GM23338 (cell line): ENCODE measurements around the gene FHAD1. TPM values are rescaled to one million over a fixed set of nuclear protein-coding genes. Genes with fewer than 3 reads are reported as not detected.
"Not testable (repeated sequence)": the region's sequence is repeated elsewhere in the genome, so short reads cannot be mapped to it uniquely, and the experiment has no call there.

Experiments used
- ATAC-seq: fragments of 200-7000 bp; cut with Tn5 transposase; 3 replicates; pipeline ENCODE4 v1.9.1; 2020
- DNase-seq: peaks from one replicate; pipeline ENCODE4 v3.0.0-alpha.2; 2015; ENCODE audit warnings: low spot score
- H2AFZ ChIP-seq: fragments of 200-600 bp; sonication (generic); 2 replicates; pipeline ENCODE4 v1.8.0; 2016; ENCODE audit warnings: antibody characterized with exemption, mild to moderate bottlenecking, moderate library complexity
- H3F3A ChIP-seq: fragments of 200-600 bp; sonication (generic); replicated peaks from 2 replicates; pipeline ENCODE4 v1.8.0; 2017; ENCODE audit warnings: antibody characterized with exemption, mixed run types, low read depth
- H3K27ac ChIP-seq: fragments of 200-600 bp; sonication (generic); 2 replicates; pipeline ENCODE4 v1.6.1; 2016; ENCODE audit warnings: low read depth
- H3K27me3 ChIP-seq: fragments of 200-600 bp; sonication (generic); 2 replicates; pipeline ENCODE4 v1.8.0; 2016; ENCODE audit warnings: mild to moderate bottlenecking, mixed run types, moderate library complexity; ENCODE audit not compliant: insufficient read depth
- H3K36me3 ChIP-seq: fragments of 200-600 bp; sonication (generic); 2 replicates; pipeline ENCODE4 v1.8.0; 2016; ENCODE audit warnings: mild to moderate bottlenecking; ENCODE audit not compliant: insufficient read depth
- H3K4me1 ChIP-seq: fragments of 200-600 bp; sonication (generic); 2 replicates; pipeline ENCODE4 v1.8.0; 2016; ENCODE audit warnings: mild to moderate bottlenecking, moderate library complexity; ENCODE audit not compliant: insufficient read depth
- H3K4me2 ChIP-seq: fragments of 200-600 bp; sonication (generic); 2 replicates; pipeline ENCODE4 v1.7.1; 2017; ENCODE audit warnings: mixed run types
- H3K4me3 ChIP-seq: fragments of 200-600 bp; sonication (generic); 2 replicates; pipeline ENCODE4 v1.6.1; 2016; ENCODE audit warnings: mixed run types
- H3K79me2 ChIP-seq: fragments of 200-600 bp; sonication (generic); replicated peaks from 2 replicates; pipeline ENCODE4 v1.8.0; 2017; ENCODE audit warnings: mild to moderate bottlenecking; ENCODE audit not compliant: insufficient read depth
- H3K9me2 ChIP-seq: fragments of 200-600 bp; sonication (generic); 2 replicates; pipeline ENCODE4 v1.8.0; 2017; ENCODE audit not compliant: insufficient read depth
- H4K20me1 ChIP-seq: fragments of 200-600 bp; sonication (generic); replicated peaks from 2 replicates; pipeline ENCODE4 v1.8.0; 2017; ENCODE audit warnings: mild to moderate bottlenecking; ENCODE audit not compliant: insufficient read depth
- H3K27ac Mint-ChIP-seq: 2 replicates; pipeline ENCODE4 v1.8.0; 2020; ENCODE audit warnings: inconsistent platforms, mild to moderate bottlenecking, moderate library complexity, mixed read lengths
- H3K27me3 Mint-ChIP-seq: 3 replicates; pipeline ENCODE4 v1.8.0; 2022; ENCODE audit warnings: low read depth, mild to moderate bottlenecking, moderate library complexity, mixed read lengths, inconsistent platforms; ENCODE audit not compliant: insufficient read depth, poor library complexity
- H3K36me3 Mint-ChIP-seq: 3 replicates; pipeline ENCODE4 v1.8.0; 2021; ENCODE audit warnings: low read depth, mild to moderate bottlenecking, inconsistent platforms, moderate library complexity, mixed read lengths
- H3K4me1 Mint-ChIP-seq: 3 replicates; pipeline ENCODE4 v1.8.0; 2020; ENCODE audit warnings: mild to moderate bottlenecking, inconsistent platforms, mixed read lengths
- H3K4me3 Mint-ChIP-seq: 3 replicates; pipeline ENCODE4 v1.8.0; 2021; ENCODE audit warnings: moderate library complexity, mild to moderate bottlenecking, inconsistent platforms, mixed read lengths
- H3K9me3 Mint-ChIP-seq: 3 replicates; pipeline ENCODE4 v1.8.0; 2020; ENCODE audit warnings: moderate library complexity, mild to moderate bottlenecking, inconsistent platforms, mixed read lengths
- CTCF ChIP-seq, 2 experiments: fragments of 200-600 bp in 1 of 2; sonication (generic) in 1 of 2; conservative IDR thresholded peaks; 2 replicates each; pipeline versions ENCODE4 v1.5.1 to v1.6.1; 2016 to 2017; ENCODE audit warnings: antibody characterized with exemption in 2 of 2, low read depth in 2 of 2, mild to moderate bottlenecking in 2 of 2, moderate library complexity in 1 of 2
- EZH2phosphoT487 ChIP-seq: fragments of 200-600 bp; sonication (generic); IDR thresholded peaks from one replicate; pipeline ENCODE4 v1.8.1; 2018; ENCODE audit warnings: antibody characterized with exemption; ENCODE audit not compliant: unreplicated experiment
- JUNB ChIP-seq: IDR thresholded peaks from one replicate; pipeline ENCODE4 v1.6.1; 2016; ENCODE audit warnings: antibody characterized with exemption; ENCODE audit not compliant: unreplicated experiment
- NANOG ChIP-seq: IDR thresholded peaks from 2 replicates; pipeline ENCODE4 v1.6.1; 2016; ENCODE audit warnings: antibody characterized with exemption, borderline replicate concordance
- REST ChIP-seq: IDR thresholded peaks from one replicate; pipeline ENCODE4 v1.6.1; 2018; ENCODE audit warnings: antibody characterized with exemption; ENCODE audit not compliant: unreplicated experiment
- STAT1 ChIP-seq: IDR thresholded peaks from one replicate; pipeline ENCODE4 v1.6.1; 2016; ENCODE audit warnings: antibody characterized with exemption; ENCODE audit not compliant: unreplicated experiment
- polyA plus RNA-seq: library from polyadenylated mRNA; unstranded; fragments of >200 nt; fragmentation: Nextera tagmentation; extraction: Ambion mirVana; gene quantifications from 2 replicates; pipeline ENCODE4 v1.2.1, GENCODE V29; 2016
- total RNA-seq: library from RNA; depleted of rRNA; stranded (reverse); fragments of >200 nt; shearing (Covaris generic); gene quantifications from 2 replicates; pipeline ENCODE4 v1.2.3, GENCODE V29; 2014
- TF ChIP-seq, protein P1 (sequence below): IDR thresholded peaks from 2 replicates; pipeline ENCODE4 v1.6.1; 2016; ENCODE audit warnings: antibody characterized with exemption

FHAD1 gene
- total and polyA plus RNA-seq, 2 experiments from 2014 or later: 1.8 to 3.3 TPM

- TF ChIP-seq REST: no peak
These were observed 131.7 kb downstream of the FHAD1 start (continued) for GRCh38 chr1:15378729-15379128.

GRCh38 chr1:15379151-15379550 lies 132.1 kb downstream of the FHAD1 start:
- Mint-ChIP-seq H3K27me3 (peaks cover 39% of the 10 kb centered on the region), H3K4me1 (peaks cover 35% of the 10 kb centered on the region)
- not testable (repeated sequence) for H3K9me3 Mint-ChIP-seq, ATAC-seq, H3K27ac ChIP-seq, H2AFZ ChIP-seq, H3K4me3 ChIP-seq, DNase-seq, H4K20me1 ChIP-seq, H3K4me3 Mint-ChIP-seq, H3F3A ChIP-seq, H3K36me3 Mint-ChIP-seq, H3K36me3 ChIP-seq, H3K4me2 ChIP-seq, H3K27ac Mint-ChIP-seq, H3K79me2 ChIP-seq, H3K9me2 ChIP-seq
- Histone ChIP-seq H3K4me1 (peaks cover 15% of the 10 kb centered on the region), H3K27me3 (peaks cover 21% of the 10 kb centered on the region)

DNA sequence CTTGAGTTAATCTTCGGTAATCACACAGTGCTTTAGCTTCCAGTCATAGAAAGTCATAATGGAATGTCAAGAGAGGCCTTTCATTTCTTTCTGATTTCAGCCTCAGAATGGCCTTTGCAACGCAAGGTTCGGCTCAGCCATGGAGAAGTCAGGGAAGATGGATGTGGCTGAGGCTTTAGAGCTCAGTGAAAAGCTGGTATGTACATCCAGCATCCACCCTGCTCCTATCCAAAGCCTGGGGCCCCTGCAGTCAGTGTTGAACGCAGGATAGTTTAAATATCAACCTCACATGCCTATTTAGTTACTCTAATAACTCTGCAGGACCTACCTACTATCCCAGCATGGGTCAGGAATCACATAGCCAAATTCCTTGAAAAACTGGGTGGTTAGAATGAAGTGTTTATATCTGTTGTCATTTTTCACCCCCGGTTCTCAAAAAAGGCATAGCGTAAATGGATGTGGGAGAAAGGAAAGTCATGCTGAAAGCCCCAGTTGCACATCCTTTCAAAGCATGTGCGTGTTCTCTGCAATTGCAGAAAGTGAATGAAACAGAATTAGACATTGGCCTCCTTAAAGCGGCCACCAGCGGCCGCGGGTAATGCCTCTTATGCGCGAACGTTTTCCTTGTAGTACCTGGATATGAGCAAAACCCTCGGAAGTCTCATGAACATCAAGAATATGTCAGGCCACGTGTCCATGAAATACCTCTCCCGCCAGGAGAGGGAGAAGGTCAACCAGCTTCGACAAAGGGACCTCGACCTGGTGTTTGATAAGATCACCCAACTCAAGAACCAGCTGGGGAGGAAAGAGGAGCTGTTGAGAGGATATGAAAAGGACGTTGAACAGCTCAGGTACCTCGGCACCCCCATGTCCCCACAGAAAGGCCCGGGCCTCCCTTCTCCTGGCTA lies 133.8 kb downstream of the FHAD1 start:
- no peak for DNase-seq
- TF ChIP-seq CTCF (conservative IDR thresholded peaks at IDR 0.05; ENCODE audit: low read depth in 2 of 2): no peak
- TF ChIP-seq STAT1: no peak
- no peak for TF ChIP-seq NANOG
- no peak for TF ChIP-seq REST
- no peak for TF ChIP-seq EZH2phosphoT487
- TF ChIP-seq JUNB: no peak
- TF ChIP-seq, protein P1, sequence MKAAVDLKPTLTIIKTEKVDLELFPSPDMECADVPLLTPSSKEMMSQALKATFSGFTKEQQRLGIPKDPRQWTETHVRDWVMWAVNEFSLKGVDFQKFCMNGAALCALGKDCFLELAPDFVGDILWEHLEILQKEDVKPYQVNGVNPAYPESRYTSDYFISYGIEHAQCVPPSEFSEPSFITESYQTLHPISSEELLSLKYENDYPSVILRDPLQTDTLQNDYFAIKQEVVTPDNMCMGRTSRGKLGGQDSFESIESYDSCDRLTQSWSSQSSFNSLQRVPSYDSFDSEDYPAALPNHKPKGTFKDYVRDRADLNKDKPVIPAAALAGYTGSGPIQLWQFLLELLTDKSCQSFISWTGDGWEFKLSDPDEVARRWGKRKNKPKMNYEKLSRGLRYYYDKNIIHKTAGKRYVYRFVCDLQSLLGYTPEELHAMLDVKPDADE: no peak

More for the DNA sequence above, 133.8 kb downstream of the FHAD1 start:
- Histone ChIP-seq H3F3A (peaks cover 15% of the 10 kb centered on the region; the same call in 1 of the 2 replicates), H4K20me1 (no peaks in the 10 kb centered on the region), H3K4me3 (no peak overlapping the region), H2AFZ (no peak overlapping the region), H3K4me2 (no peak overlapping the region), H3K9me2 (no peaks in the 10 kb centered on the region), H3K4me1 (peaks cover 26% of the 10 kb centered on the region), H3K27ac (no peak overlapping the region), H3K27me3 (peaks cover 32% of the 10 kb centered on the region), H3K36me3 (no peaks in the 10 kb centered on the region), H3K79me2 (no peaks in the 10 kb centered on the region)
- ATAC-seq: no peak
- H3K27ac Mint-ChIP-seq: no peak overlapping the region
- no peak overlapping the region for H3K4me3 Mint-ChIP-seq
- peaks cover 46% of the 10 kb centered on the region for H3K27me3 Mint-ChIP-seq
- no peaks in the 10 kb centered on the region; the same call in 2 of the 3 replicates for H3K9me3 Mint-ChIP-seq
- H3K4me1 Mint-ChIP-seq: peaks cover 49% of the 10 kb centered on the region
- no peaks in the 10 kb centered on the region for H3K36me3 Mint-ChIP-seq
